GM18951 (cell line): ENCODE measurements around the gene RPUSD4.

Experiments
- POLR2A ChIP-seq: IDR thresholded peaks from 4 replicates; pipeline ENCODE4 v1.6.1; 2011; ENCODE audit warnings: mild to moderate bottlenecking; ENCODE audit not compliant: insufficient read length, insufficient read depth; ENCODE audit errors: extremely low read depth
- in situ Hi-C: fragments of 300-500 bp; cut with MboI; formaldehyde crosslinking; loops from one replicate; pipeline ENCODE4 v1.12.0; 2022; ENCODE audit warnings: low sequenced_read_pairs, mixed read lengths, inconsistent platforms; ENCODE audit not compliant: unreplicated experiment

Gene RPUSD4

DNA sequence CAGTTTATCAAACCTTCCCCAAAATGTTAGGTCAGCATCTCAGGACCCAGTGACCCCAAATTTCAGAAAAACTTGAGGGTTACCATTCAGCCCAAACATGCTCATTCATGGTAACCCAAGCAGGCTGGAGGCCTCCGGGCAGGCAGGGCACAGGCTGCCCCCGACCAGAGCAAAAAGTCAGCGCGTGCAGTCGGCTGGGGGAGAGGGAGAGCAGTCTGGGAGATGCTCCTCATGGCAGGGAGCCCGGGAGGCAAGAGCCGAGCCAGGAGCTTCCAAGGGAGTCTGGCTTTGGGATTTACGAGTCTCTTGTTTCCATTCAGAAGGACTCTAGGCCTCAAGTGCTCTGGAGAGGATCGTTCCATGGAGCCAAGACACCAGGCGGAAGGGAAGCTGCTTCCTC is 45.7 kb downstream of the RPUSD4 start:
- in situ Hi-C loops = no loop called here
- no peak for TF ChIP-seq POLR2A

GRCh38 chr11:126165311-126165720 is 46.1 kb downstream of the RPUSD4 start:
- TF ChIP-seq POLR2A = no peak
- in situ Hi-C loops = no loop called here

DNA sequence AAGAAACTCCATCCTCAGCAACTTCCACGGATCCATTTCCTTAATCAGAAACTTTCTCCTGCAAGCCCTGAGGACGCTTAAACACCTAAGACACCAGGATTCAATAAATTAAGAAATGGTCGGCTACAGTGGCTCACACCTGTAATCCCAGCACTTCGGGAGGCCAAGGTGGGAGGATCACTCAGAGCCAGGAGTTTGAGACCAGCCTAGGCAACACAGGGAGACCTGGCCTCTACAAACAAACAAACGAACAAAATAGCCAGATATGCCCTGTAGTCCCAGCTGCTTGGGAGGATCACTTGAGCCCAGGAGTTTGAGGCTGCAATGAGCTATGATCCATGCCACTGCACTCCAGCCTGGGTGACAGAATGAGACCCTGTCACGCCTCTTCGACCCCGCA is 46.7 kb downstream of the RPUSD4 start:
- no peak for TF ChIP-seq POLR2A
- in situ Hi-C loops = no loop called here

GRCh38 chr11:126163779-126164178 is 47.7 kb downstream of the RPUSD4 start:
- in situ Hi-C loops = no loop called here
- no peak for TF ChIP-seq POLR2A

DNA sequence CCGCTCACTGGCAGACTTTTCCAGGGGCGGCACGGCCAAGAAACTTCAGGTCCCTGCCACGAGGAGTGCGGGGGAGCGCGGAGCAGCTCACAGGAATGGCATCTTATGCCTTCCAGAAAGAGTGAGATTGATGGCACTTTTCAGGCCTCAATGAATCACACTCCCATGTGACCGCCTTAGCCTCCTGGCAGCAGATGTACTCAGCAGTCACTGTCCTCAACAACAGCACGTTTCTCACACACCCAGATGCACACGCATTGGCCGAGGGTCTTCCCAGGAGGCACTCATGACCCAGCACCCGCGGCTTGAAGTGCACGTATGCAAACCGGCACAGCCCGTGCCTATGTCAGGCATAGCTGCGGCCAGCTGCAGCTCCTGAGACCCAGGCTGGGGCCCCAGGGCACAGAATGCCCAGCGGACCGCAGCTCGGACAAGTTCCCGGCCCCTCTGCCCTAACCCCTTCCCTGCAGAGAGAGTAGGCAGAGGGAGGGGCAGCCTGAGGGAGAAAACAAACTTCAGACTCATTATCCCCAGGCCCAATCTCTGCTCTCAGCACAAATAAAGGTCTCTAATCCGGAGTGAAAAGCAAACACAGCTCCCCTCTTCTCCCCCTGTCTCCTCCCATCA is 48.3 kb downstream of the RPUSD4 start:
- TF ChIP-seq POLR2A = no peak

DNA sequence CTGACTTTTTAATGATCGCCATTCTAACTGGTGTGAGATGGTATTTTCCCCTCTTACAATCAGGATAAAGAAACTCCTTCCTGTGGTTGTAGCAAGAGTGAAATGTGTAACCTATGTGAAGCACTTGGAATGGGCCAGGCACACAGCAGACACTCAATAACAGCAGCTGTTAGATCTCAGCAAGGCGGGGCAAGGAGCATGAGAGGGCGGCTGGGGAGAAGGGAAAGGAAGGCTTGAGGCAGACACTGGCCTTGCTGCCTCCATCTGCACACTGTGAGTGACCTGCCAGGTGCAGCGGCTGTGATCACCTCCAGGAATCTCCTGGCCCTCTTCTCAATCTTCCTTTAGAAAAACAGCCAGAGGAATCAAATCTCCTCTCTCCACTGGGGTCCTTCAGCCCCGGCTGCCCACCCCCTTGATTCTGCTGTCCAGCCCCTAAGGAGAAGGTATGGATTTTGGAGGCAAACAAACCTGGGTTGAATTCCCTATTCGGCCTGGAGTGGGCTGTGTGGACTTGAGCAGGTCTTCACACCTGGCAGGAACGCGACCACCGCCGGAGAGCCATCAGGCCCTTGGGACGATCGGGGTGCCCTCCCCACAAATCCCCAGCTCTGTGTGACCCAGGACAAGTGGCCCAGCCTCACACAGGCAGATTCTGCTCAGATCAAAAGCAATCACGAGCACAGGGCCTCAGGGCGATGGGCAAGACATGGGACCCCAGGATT is 49.0 kb downstream of the RPUSD4 start:
- in situ Hi-C loops = no loop called here
- TF ChIP-seq POLR2A = no peak

More for the DNA sequence above, 48.3 kb downstream of the RPUSD4 start:
- in situ Hi-C loops = no loop called here

DNA sequence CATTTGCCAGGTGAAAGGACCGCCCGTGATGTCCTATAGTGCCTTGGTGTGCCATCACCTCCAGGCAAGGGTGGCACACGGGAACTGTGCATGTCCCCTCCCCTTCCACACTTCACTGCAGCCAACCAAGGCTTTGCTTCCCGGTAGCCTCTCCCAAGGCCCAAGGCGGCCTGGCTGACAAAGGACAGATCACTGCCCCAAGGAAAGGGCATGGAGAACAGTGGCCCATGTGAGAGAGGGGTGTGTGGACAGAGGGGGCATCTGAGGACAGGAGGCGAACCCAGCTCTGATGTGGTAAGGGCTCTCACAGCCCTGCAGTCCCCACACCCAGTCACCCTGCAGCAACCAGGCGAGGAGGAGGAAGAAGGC is 50.4 kb downstream of the RPUSD4 start:
- no peak for TF ChIP-seq POLR2A
- in situ Hi-C loops = no loop called here

- in situ Hi-C loops = no loop called here
- TF ChIP-seq POLR2A = no peak
Observed at GRCh38 chr11:126160345-126161022, 51.0 kb downstream of the RPUSD4 start.

- in situ Hi-C loops = no loop called here
- no peak for TF ChIP-seq POLR2A
Observed at GRCh38 chr11:126159719-126160344, 51.6 kb downstream of the RPUSD4 start.

- in situ Hi-C loops = no loop called here
- TF ChIP-seq POLR2A = no peak
Observed at GRCh38 chr11:126158054-126158791, 53.2 kb downstream of the RPUSD4 start.

GRCh38 chr11:126157326-126158030 is 54.0 kb downstream of the RPUSD4 start:
- in situ Hi-C loops = no loop called here
- TF ChIP-seq POLR2A = no peak

DNA sequence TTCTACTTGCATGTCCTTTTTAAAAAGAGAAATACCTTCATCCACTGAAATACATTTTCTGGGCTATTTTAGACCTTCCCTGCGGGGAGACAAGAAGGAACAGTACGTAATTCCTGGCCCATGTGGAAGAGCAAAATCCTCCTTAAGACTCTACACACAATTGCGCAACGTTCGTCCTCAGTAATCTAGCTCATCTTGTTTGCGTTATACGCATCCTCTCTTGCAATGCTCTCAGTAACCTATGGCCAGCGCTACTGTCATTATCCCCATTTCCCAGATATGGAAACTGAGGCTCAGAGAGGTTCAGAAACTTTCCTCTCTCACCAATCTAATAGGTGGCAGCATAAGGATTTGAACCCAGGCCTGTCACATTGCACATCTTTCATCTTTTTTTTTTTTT is 54.6 kb downstream of the RPUSD4 start:
- no peak for TF ChIP-seq POLR2A

More for the DNA sequence above, 54.6 kb downstream of the RPUSD4 start:
- in situ Hi-C loops = no loop called here
